Lung (tissue), 12 donors: Measurements from ENCODE around the gene CEP78. TPM values are rescaled to one million over a fixed set of nuclear protein-coding genes. Genes with fewer than 3 reads are reported as not detected.
A peak's percentile ranks its signal among the peaks of the same experiment; 100 is the strongest.

Experiments used
- ATAC-seq: fragments of 200-7000 bp; cut with Tn5 transposase; one replicate; pipeline ENCODE4 v1.9.1; 2020; ENCODE audit warnings: moderate number of reproducible peaks; ENCODE audit not compliant: insufficient read depth, low FRiP score
- DNase-seq, 3 donors: peaks; one replicate each; pipeline ENCODE4 v3.0.0-alpha.2; 2013 to 2017
- H3K27ac ChIP-seq, 2 donors: one replicate each; pipeline ENCODE4 v1.5.1; 2013; ENCODE audit warnings: mild to moderate bottlenecking in 2 of 2, moderate library complexity in 2 of 2, control low read depth in 1 of 2, inconsistent platforms in 1 of 2, low read depth in 1 of 2, low read length in 1 of 2
- H3K27me3 ChIP-seq, 3 donors: one replicate each; pipeline ENCODE4 v1.5.1; 2013; ENCODE audit warnings: low read length in 2 of 3; ENCODE audit not compliant: control insufficient read depth in 3 of 3, insufficient read depth in 3 of 3
- H3K36me3 ChIP-seq, 4 donors: one replicate each; pipeline ENCODE4 v1.5.1; 2013; ENCODE audit warnings: low read length in 4 of 4, mild to moderate bottlenecking in 1 of 4, moderate library complexity in 1 of 4; ENCODE audit not compliant: control insufficient read depth in 4 of 4, insufficient read depth in 4 of 4
- H3K4me1 ChIP-seq, 5 donors: one replicate each; pipeline ENCODE4 v1.5.1; 2013; ENCODE audit warnings: low read length in 5 of 5, mild to moderate bottlenecking in 2 of 5, moderate library complexity in 1 of 5; ENCODE audit not compliant: control insufficient read depth in 5 of 5, insufficient read depth in 5 of 5
- H3K4me3 ChIP-seq: one replicate; pipeline ENCODE4 v1.5.1; 2013; ENCODE audit warnings: mild to moderate bottlenecking, control low read depth, moderate library complexity
- H3K9ac ChIP-seq, 2 donors: one replicate each; pipeline ENCODE4 v1.5.1; 2013; ENCODE audit warnings: low read length in 2 of 2, control low read depth in 1 of 2; ENCODE audit not compliant: insufficient read depth in 1 of 2
- H3K9me3 ChIP-seq, 4 donors: one replicate each; pipeline ENCODE4 v1.5.1; 2013; ENCODE audit warnings: low read length in 3 of 4, mild to moderate bottlenecking in 1 of 4, moderate library complexity in 1 of 4; ENCODE audit not compliant: control insufficient read depth in 4 of 4, insufficient read depth in 3 of 4
- CTCF ChIP-seq: IDR thresholded peaks from 2 replicates; pipeline ENCODE4 v1.5.1; 2012; ENCODE audit warnings: mild to moderate bottlenecking; ENCODE audit errors: control extremely low read depth, extremely low read depth
- WGBS, 2 donors: extraction: QIAGEN DNeasy Blood & Tissue Kit; methylation state at CpG; one replicate each; pipeline ENCODE4 v1.1.7; 2013; 5-methylcytosine and 5-hydroxymethylcytosine counted together
- polyA plus RNA-seq, 2 donors: library from polyadenylated mRNA; stranded (reverse); fragments of 200-250 nt; gene quantifications; one replicate each; pipeline ENCODE4 v1.2.1, GENCODE V29; 2013
- total RNA-seq, 2 donors: library from RNA; depleted of rRNA in 1 of 2; stranded (reverse); fragments of >200 nt in 1 of 2; gene quantifications; one replicate each; pipeline ENCODE4 v1.2.1, GENCODE V29; 2014 to 2021
- donor health status: control.
- donor health status: control.
- donor health status: Bipolar disorder and iron deficiency.
- donor health status: healthy.
- donor health status: DM: yes; HTN: yes; CAD: no.

Gene CEP78
- total and polyA plus RNA-seq, 4 donors: 3.7 to 38.0 (median 11.6) TPM

DNA sequence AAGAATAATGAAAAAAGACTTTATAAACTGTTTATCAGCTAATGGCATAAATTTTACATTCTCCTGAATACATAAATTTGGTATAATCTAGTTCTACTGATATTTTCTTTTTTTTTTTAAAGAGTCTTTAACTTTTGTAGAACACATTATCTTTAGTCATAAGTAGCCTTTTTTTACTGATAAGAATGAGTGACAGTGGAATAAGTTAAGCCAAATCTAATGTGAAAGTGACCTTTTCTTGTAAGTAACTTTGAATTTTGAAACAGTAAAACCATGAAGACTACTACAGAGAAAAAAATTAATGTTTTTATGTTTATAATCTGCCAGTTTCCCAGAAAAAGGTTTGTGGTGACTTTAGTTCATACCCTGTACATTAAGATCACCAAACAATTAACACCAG is 13.7 kb downstream of the CEP78 start:
- TF ChIP-seq CTCF: no peak
- DNase-seq (no peak), ATAC-seq (no peak)
- no peaks in the 10 kb centered on the region for H3K9me3 ChIP-seq
- no peak overlapping the region for H3K27ac ChIP-seq
- peaks cover 0 to 24% (median 3%) of the 10 kb centered on the region in 4 donors for H3K36me3 ChIP-seq
- no peaks in the 10 kb centered on the region for H3K27me3 ChIP-seq
- no peaks in the 10 kb centered on the region for H3K4me1 ChIP-seq
- no peak overlapping the region for H3K4me3 ChIP-seq
- no peak overlapping the region for H3K9ac ChIP-seq

DNA sequence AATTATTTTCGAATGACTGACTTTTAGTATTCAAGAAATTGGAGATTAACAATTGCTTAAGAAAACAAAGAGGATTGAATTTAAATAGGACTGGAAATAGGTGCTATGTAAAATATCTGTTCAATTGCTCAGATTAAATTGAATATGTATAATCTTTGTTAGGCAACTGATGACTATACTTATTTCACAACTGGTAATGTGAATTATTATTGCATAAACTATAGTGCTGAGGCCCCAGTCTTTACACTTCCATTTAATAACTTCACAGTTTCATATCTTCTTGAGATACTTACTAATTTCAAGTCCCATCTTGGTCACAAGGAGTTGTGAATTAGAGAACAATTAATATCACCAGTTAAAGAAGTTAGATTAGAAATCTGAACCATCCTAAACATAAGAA is 16.7 kb downstream of the CEP78 start:
- 100% methylated on average over 1 of the region's 1 CpG for WGBS, 2 donors
- H3K27ac ChIP-seq: no peak overlapping the region
- peaks cover 0 to 21% (median 6%) of the 10 kb centered on the region in 4 donors for H3K36me3 ChIP-seq
- H3K4me1 ChIP-seq: no peaks in the 10 kb centered on the region
- H3K27me3 ChIP-seq: no peaks in the 10 kb centered on the region
- no peak overlapping the region for H3K9ac ChIP-seq
- ATAC-seq (no peak), DNase-seq (no peak)
- TF ChIP-seq CTCF: no peak
- no peaks in the 10 kb centered on the region for H3K9me3 ChIP-seq
- H3K4me3 ChIP-seq: no peak overlapping the region

- no peak overlapping the region for H3K27ac ChIP-seq
- ATAC-seq: no peak
- WGBS, 2 donors: 76 to 78% methylated on average over 4 of the region's 4 CpGs
- no peak for TF ChIP-seq CTCF
- H3K27me3 ChIP-seq: no peaks in the 10 kb centered on the region
- H3K4me1 ChIP-seq: no peaks in the 10 kb centered on the region
- no peak overlapping the region for H3K9ac ChIP-seq
- no peaks in the 10 kb centered on the region for H3K9me3 ChIP-seq
- DNase-seq: no peak
- H3K4me3 ChIP-seq: no peak overlapping the region
- H3K36me3 ChIP-seq: peaks cover 0 to 18% (median 5%) of the 10 kb centered on the region in 4 donors
Measured at GRCh38 chr9:78253285-78253684, 17.4 kb downstream of the CEP78 start.

DNA sequence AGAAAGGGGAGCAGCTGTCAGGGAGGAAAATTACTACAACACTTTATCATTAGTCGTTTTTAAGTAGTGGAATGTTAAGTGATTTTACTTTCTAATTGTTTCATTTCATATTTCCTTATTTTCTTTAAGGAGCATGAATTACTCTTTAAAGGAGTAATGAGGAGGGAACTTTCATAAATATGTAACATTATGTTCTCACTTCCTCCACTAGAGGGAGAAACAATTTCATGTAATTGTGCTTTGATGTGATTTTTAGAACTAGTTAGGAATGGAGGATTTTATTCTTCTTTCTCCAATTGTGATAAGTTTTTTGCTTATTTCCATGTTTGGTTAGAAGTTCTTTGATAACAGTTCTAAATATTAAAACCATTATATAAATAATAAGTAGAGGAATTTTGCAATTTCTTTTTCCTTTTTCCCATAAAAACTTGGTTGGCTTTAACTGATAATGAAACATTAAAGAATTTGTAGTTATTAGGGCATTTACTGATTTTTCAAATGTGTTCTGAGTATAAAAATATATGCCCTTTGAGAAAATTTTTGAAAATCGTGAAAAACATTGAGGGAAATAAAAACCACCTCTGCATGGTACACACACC is 25.6 kb downstream of the CEP78 start:
- ATAC-seq: no peak
- peak in 2 of 3 donors; percentile 59 to 73 for DNase-seq
- Histone ChIP-seq H3K4me3 (no peak overlapping the region), H3K4me1 (peaks cover 0 to 5% (median 0%) of the 10 kb centered on the region in 5 donors), H3K36me3 (peaks cover 3 to 17% (median 11%) of the 10 kb centered on the region in 4 donors), H3K9ac (no peak overlapping the region), H3K9me3 (no peaks in the 10 kb centered on the region), H3K27ac (no peak overlapping the region), H3K27me3 (no peaks in the 10 kb centered on the region)
- peak; percentile 35 for TF ChIP-seq CTCF
- WGBS, 2 donors: 46 to 52% methylated on average over 2 of the region's 2 CpGs
